ENCODE measurements around the gene MRPL19.

Gene MRPL19

GRCh38 chr2:75646583-75647425, at the start of gene MRPL19:
TSS of gene MRPL19 (plus strand) at chr2:75646783. CDS start at chr2:75646808, 25 bp downstream.
- peak; percentile 98 for DNase-seq (ENCODE audit: low spot score)

GRCh38 chr2:75596784-75597183, 49.8 kb upstream of the MRPL19 start:
- no peak for DNase-seq (ENCODE audit: low spot score)

GRCh38 chr2:75597949-75598348, 48.6 kb upstream of the MRPL19 start:
- DNase-seq (ENCODE audit: low spot score): no peak

- no peak for DNase-seq (ENCODE audit: low spot score)
These were observed 47.9 kb upstream of the MRPL19 start for GRCh38 chr2:75598589-75599155.

- DNase-seq (ENCODE audit: low spot score): peak; percentile 88
These were observed 46.0 kb upstream of the MRPL19 start for GRCh38 chr2:75600461-75601011.

GRCh38 chr2:75602724-75603342, 43.8 kb upstream of the MRPL19 start:
- DNase-seq (ENCODE audit: low spot score): peak; percentile 89

- DNase-seq (ENCODE audit: low spot score): no peak
These were observed 43.1 kb upstream of the MRPL19 start for GRCh38 chr2:75603477-75603876.

GRCh38 chr2:75604484-75604883, 42.1 kb upstream of the MRPL19 start:
- no peak for DNase-seq (ENCODE audit: low spot score)

GRCh38 chr2:75605770-75606529, 40.6 kb upstream of the MRPL19 start:
- DNase-seq (ENCODE audit: low spot score): peak; percentile 39

- DNase-seq (ENCODE audit: low spot score): no peak
These were observed 39.7 kb upstream of the MRPL19 start for GRCh38 chr2:75606761-75607399.

- no peak for DNase-seq (ENCODE audit: low spot score)
These were observed 39.2 kb upstream of the MRPL19 start for GRCh38 chr2:75607400-75607798.

- peak; percentile 71 for DNase-seq (ENCODE audit: low spot score)
These were observed 38.4 kb upstream of the MRPL19 start for GRCh38 chr2:75607988-75608683.

- DNase-seq (ENCODE audit: low spot score): peak; percentile 88
These were observed 37.8 kb upstream of the MRPL19 start for GRCh38 chr2:75608684-75609333.

GRCh38 chr2:75609334-75609689, 37.3 kb upstream of the MRPL19 start:
- DNase-seq (ENCODE audit: low spot score): no peak

GRCh38 chr2:75609937-75610508, 36.6 kb upstream of the MRPL19 start:
- no peak for DNase-seq (ENCODE audit: low spot score)

GRCh38 chr2:75610671-75611070, 35.9 kb upstream of the MRPL19 start:
- no peak for DNase-seq (ENCODE audit: low spot score)

GRCh38 chr2:75612108-75612861, 34.3 kb upstream of the MRPL19 start:
- no peak for DNase-seq (ENCODE audit: low spot score)

- no peak for DNase-seq (ENCODE audit: low spot score)
These were observed 33.7 kb upstream of the MRPL19 start for GRCh38 chr2:75612862-75613243.

GRCh38 chr2:75614162-75614651, 32.4 kb upstream of the MRPL19 start:
- DNase-seq (ENCODE audit: low spot score): no peak
